ENCODE measurements around the gene MSH3. TPM values are rescaled to one million over a fixed set of nuclear protein-coding genes. Genes with fewer than 3 reads are reported as not detected.

The MSH3 gene
- total and polyA plus RNA-seq, 2 donors from 2014 or later, result 7.0 to 22.1 TPM

GRCh38 chr5:80646926-80647325 lies 7.5 kb upstream of the MSH3 start:
- DNase-seq (no peak), FAIRE-seq (no peak)
- Histone ChIP-seq H3K9ac (ENCODE audit: low read length in 3 of 3) (no peak overlapping the region), H3K36me3 (ENCODE audit: control insufficient read depth in 2 of 3, insufficient read depth in 3 of 3, low read length in 3 of 3) (peaks cover 0 to 5% (median 2%) of the 10 kb centered on the region in 3 donors), H3K27me3 (ENCODE audit: control insufficient read depth, insufficient read depth, low read length) (no peaks in the 10 kb centered on the region), H3K4me1 (ENCODE audit: control insufficient read depth in 2 of 3, insufficient read depth in 2 of 3, low read depth in 1 of 3, low read length in 3 of 3) (no peaks in the 10 kb centered on the region), H3K27ac (ENCODE audit: low read depth in 2 of 2, low read length in 2 of 2) (no peak overlapping the region), H3K4me3 (ENCODE audit: low read length in 3 of 3) (no peak overlapping the region), H3K9me3 (ENCODE audit: control insufficient read depth in 2 of 3, insufficient read depth in 1 of 3, low read length in 3 of 3) (no peaks in the 10 kb centered on the region)
- intact Hi-C loops (cut with DNase I), result no loop called here
- TF ChIP-seq CTCF (IDR thresholded peaks at IDR 0.05; ENCODE audit: borderline replicate concordance, extremely low read depth, insufficient read depth), result no peak

- no peak overlapping the region for H3K27ac ChIP-seq (ENCODE audit: low read depth in 2 of 2, low read length in 2 of 2)
- peak overlapping the region in 1 of 3 donors; percentile 23 for H3K9ac ChIP-seq (ENCODE audit: low read length in 3 of 3)
- intact Hi-C loops (cut with DNase I), result no loop called here
- TF ChIP-seq CTCF (IDR thresholded peaks at IDR 0.05; ENCODE audit: borderline replicate concordance, extremely low read depth, insufficient read depth), result no peak
- H3K36me3 ChIP-seq (ENCODE audit: control insufficient read depth in 2 of 3, insufficient read depth in 3 of 3, low read length in 3 of 3), result peaks cover 3 to 6% (median 4%) of the 10 kb centered on the region in 3 donors
- DNase-seq, result no peak
- H3K4me1 ChIP-seq (ENCODE audit: control insufficient read depth in 2 of 3, insufficient read depth in 2 of 3, low read depth in 1 of 3, low read length in 3 of 3), result peaks cover 0 to 5% (median 4%) of the 10 kb centered on the region in 3 donors
- H3K4me3 ChIP-seq (ENCODE audit: low read length in 3 of 3), result peak overlapping the region; percentile 52 to 79 (median 58)
- FAIRE-seq, result no peak
- H3K27me3 ChIP-seq (ENCODE audit: control insufficient read depth, insufficient read depth, low read length), result no peaks in the 10 kb centered on the region
- no peaks in the 10 kb centered on the region for H3K9me3 ChIP-seq (ENCODE audit: control insufficient read depth in 2 of 3, insufficient read depth in 1 of 3, low read length in 3 of 3)
Observed at GRCh38 chr5:80653502-80653901, 950 bp upstream of the MSH3 start.

- Histone ChIP-seq H3K27me3 (ENCODE audit: control insufficient read depth, insufficient read depth, low read length) (no peaks in the 10 kb centered on the region), H3K9ac (ENCODE audit: low read length in 3 of 3) (peak overlapping the region in 1 of 3 donors; percentile 23), H3K4me1 (ENCODE audit: control insufficient read depth in 2 of 3, insufficient read depth in 2 of 3, low read depth in 1 of 3, low read length in 3 of 3) (peaks cover 0 to 5% (median 4%) of the 10 kb centered on the region in 3 donors), H3K4me3 (ENCODE audit: low read length in 3 of 3) (peak overlapping the region; percentile 52 to 79 (median 58)), H3K9me3 (ENCODE audit: control insufficient read depth in 2 of 3, insufficient read depth in 1 of 3, low read length in 3 of 3) (no peaks in the 10 kb centered on the region), H3K36me3 (ENCODE audit: control insufficient read depth in 2 of 3, insufficient read depth in 3 of 3, low read length in 3 of 3) (peaks cover 0 to 8% (median 2%) of the 10 kb centered on the region in 3 donors), H3K27ac (ENCODE audit: low read depth in 2 of 2, low read length in 2 of 2) (peak overlapping the region in 1 of 2 donors; percentile 14)
- DNase-seq (peak in 4 of 5 donors; percentile 24 to 75 (median 30)), FAIRE-seq (no peak)
- no peak for TF ChIP-seq CTCF (IDR thresholded peaks at IDR 0.05; ENCODE audit: borderline replicate concordance, extremely low read depth, insufficient read depth)
- intact Hi-C loops (cut with DNase I), result no loop called here
Observed at GRCh38 chr5:80654054-80654390, 430 bp upstream of the MSH3 start.
